Dendritic cell treated with granulocyte-macrophage colony-stimulating factor and Interleukin-4, amounts not matched to agents 40 ng/mL and 50 ng/mL, for 4 days (primary cell): Measurements from ENCODE around the gene THUMPD2.

Experiments used
- H3K27ac Mint-ChIP-seq: one replicate; pipeline ENCODE4 v1.8.0; 2022; ENCODE audit warnings: mild to moderate bottlenecking, mixed read lengths
- H3K27me3 Mint-ChIP-seq: one replicate; pipeline ENCODE4 v1.8.0; 2022; ENCODE audit warnings: mild to moderate bottlenecking, mixed read lengths
- H3K36me3 Mint-ChIP-seq: one replicate; pipeline ENCODE4 v1.8.0; 2022; ENCODE audit warnings: low read depth, mixed read lengths
- H3K4me1 Mint-ChIP-seq: one replicate; pipeline ENCODE4 v1.8.0; 2022; ENCODE audit warnings: low read depth, mixed read lengths
- H3K4me3 Mint-ChIP-seq: one replicate; pipeline ENCODE4 v1.8.0; 2022; ENCODE audit warnings: mild to moderate bottlenecking, moderate library complexity, mixed read lengths
- H3K9me3 Mint-ChIP-seq: one replicate; pipeline ENCODE4 v1.8.0; 2022; ENCODE audit warnings: mixed read lengths
- intact Hi-C: fragments of 100-400 bp; cut with micrococcal nuclease; formaldehyde crosslinking; loops from one replicate; pipeline ENCODE4 v1.15.0; 2022

Gene THUMPD2

GRCh38 chr2:39697454-39697853 is 81.6 kb downstream of the THUMPD2 start:
- intact Hi-C loops: no loop called here
- no peak overlapping the region for H3K27ac Mint-ChIP-seq
- no peak overlapping the region for H3K4me3 Mint-ChIP-seq
- H3K36me3 Mint-ChIP-seq: no peaks in the 10 kb centered on the region
- H3K4me1 Mint-ChIP-seq: no peaks in the 10 kb centered on the region
- H3K9me3 Mint-ChIP-seq: peaks cover 27% of the 10 kb centered on the region
- peaks cover 2% of the 10 kb centered on the region for H3K27me3 Mint-ChIP-seq

- intact Hi-C loops: no loop called here
- no peak overlapping the region for H3K4me3 Mint-ChIP-seq
- H3K4me1 Mint-ChIP-seq: no peaks in the 10 kb centered on the region
- peaks cover 2% of the 10 kb centered on the region for H3K27me3 Mint-ChIP-seq
- H3K36me3 Mint-ChIP-seq: no peaks in the 10 kb centered on the region
- H3K9me3 Mint-ChIP-seq: peaks cover 21% of the 10 kb centered on the region
- H3K27ac Mint-ChIP-seq: no peak overlapping the region
Measured at GRCh38 chr2:39696838-39697237, 82.2 kb downstream of the THUMPD2 start.

- Mint-ChIP-seq H3K4me1 (no peaks in the 10 kb centered on the region), H3K36me3 (no peaks in the 10 kb centered on the region), H3K9me3 (peaks cover 19% of the 10 kb centered on the region), H3K27ac (no peak overlapping the region), H3K27me3 (peaks cover 2% of the 10 kb centered on the region), H3K4me3 (no peak overlapping the region)
- intact Hi-C loops: no loop called here
Measured at GRCh38 chr2:39696101-39696553, 82.9 kb downstream of the THUMPD2 start.

GRCh38 chr2:39693245-39693644 is 85.8 kb downstream of the THUMPD2 start:
- Mint-ChIP-seq H3K27ac (no peak overlapping the region), H3K4me3 (no peak overlapping the region), H3K9me3 (peaks cover 13% of the 10 kb centered on the region), H3K4me1 (no peaks in the 10 kb centered on the region), H3K36me3 (no peaks in the 10 kb centered on the region), H3K27me3 (no peaks in the 10 kb centered on the region)
- intact Hi-C loops: no loop called here

- no peak overlapping the region for H3K4me3 Mint-ChIP-seq
- intact Hi-C loops: no loop called here
Measured at GRCh38 chr2:39689876-39690275, 89.2 kb downstream of the THUMPD2 start.

GRCh38 chr2:39689272-39689841 is 89.7 kb downstream of the THUMPD2 start:
- no peaks in the 10 kb centered on the region for H3K36me3 Mint-ChIP-seq
- H3K27ac Mint-ChIP-seq: no peak overlapping the region
- peaks cover 9% of the 10 kb centered on the region for H3K4me1 Mint-ChIP-seq
- peaks cover 2% of the 10 kb centered on the region for H3K27me3 Mint-ChIP-seq
- peaks cover 13% of the 10 kb centered on the region for H3K9me3 Mint-ChIP-seq
- no peak overlapping the region for H3K4me3 Mint-ChIP-seq
- intact Hi-C loops: no loop called here

More at GRCh38 chr2:39689876-39690275, 89.2 kb downstream of the THUMPD2 start:
- Mint-ChIP-seq H3K27me3 (peaks cover 2% of the 10 kb centered on the region), H3K9me3 (peaks cover 13% of the 10 kb centered on the region), H3K27ac (no peak overlapping the region), H3K36me3 (no peaks in the 10 kb centered on the region), H3K4me1 (peaks cover 5% of the 10 kb centered on the region)

- no peaks in the 10 kb centered on the region for H3K36me3 Mint-ChIP-seq
- peaks cover 9% of the 10 kb centered on the region for H3K4me1 Mint-ChIP-seq
- no peak overlapping the region for H3K4me3 Mint-ChIP-seq
- intact Hi-C loops: no loop called here
- H3K9me3 Mint-ChIP-seq: peaks cover 13% of the 10 kb centered on the region
- no peak overlapping the region for H3K27ac Mint-ChIP-seq
- peaks cover 2% of the 10 kb centered on the region for H3K27me3 Mint-ChIP-seq
Measured at GRCh38 chr2:39688181-39688580, 90.9 kb downstream of the THUMPD2 start.

- H3K36me3 Mint-ChIP-seq: no peaks in the 10 kb centered on the region
- H3K27ac Mint-ChIP-seq: no peak overlapping the region
- peaks cover 9% of the 10 kb centered on the region for H3K4me1 Mint-ChIP-seq
- H3K9me3 Mint-ChIP-seq: peaks cover 11% of the 10 kb centered on the region
- peaks cover 2% of the 10 kb centered on the region for H3K27me3 Mint-ChIP-seq
- intact Hi-C loops: no loop called here
- no peak overlapping the region for H3K4me3 Mint-ChIP-seq
Measured at GRCh38 chr2:39686456-39686855, 92.6 kb downstream of the THUMPD2 start.
